H9 (cell line): ENCODE results near the gene TM4SF20. TPM values are rescaled to one million over a fixed set of nuclear protein-coding genes. Genes with fewer than 3 reads are reported as not detected.

Experiments
- DNase-seq: peaks from one replicate; pipeline ENCODE4 v3.0.0-alpha.2; 2017
- H2AFZ ChIP-seq: one replicate; pipeline ENCODE4 v1.6.1; 2013; ENCODE audit warnings: mild to moderate bottlenecking, low read length, control low read depth, moderate library complexity
- H2AK5ac ChIP-seq: 2 replicates; pipeline ENCODE4 v1.6.1; 2013; ENCODE audit warnings: low read length, control low read depth, mixed read lengths; ENCODE audit not compliant: insufficient read length
- H2BK120ac ChIP-seq: one replicate; pipeline ENCODE4 v1.6.1; 2013; ENCODE audit warnings: low read depth, mild to moderate bottlenecking, low read length, control low read depth, inconsistent platforms; ENCODE audit not compliant: poor library complexity, severe bottlenecking
- H2BK12ac ChIP-seq: 2 replicates; pipeline ENCODE4 v1.6.1; 2013; ENCODE audit warnings: low read length, control low read depth, mixed read lengths, low read depth; ENCODE audit not compliant: insufficient read length
- H2BK15ac ChIP-seq: 2 replicates; pipeline ENCODE4 v1.6.1; 2013; ENCODE audit warnings: low read depth, low read length, control low read depth
- H2BK20ac ChIP-seq: one replicate; pipeline ENCODE4 v1.6.1; 2013; ENCODE audit warnings: low read depth, mild to moderate bottlenecking, low read length, control low read depth, inconsistent platforms; ENCODE audit not compliant: poor library complexity, severe bottlenecking
- H2BK5ac ChIP-seq: 2 replicates; pipeline ENCODE4 v1.6.1; 2013; ENCODE audit warnings: low read length, control low read depth, mixed read lengths; ENCODE audit not compliant: insufficient read length
- H3K14ac ChIP-seq: 2 replicates; pipeline ENCODE4 v1.6.1; 2013; ENCODE audit warnings: low read length, control low read depth; ENCODE audit not compliant: insufficient read depth
- H3K18ac ChIP-seq: 2 replicates; pipeline ENCODE4 v1.6.1; 2013; ENCODE audit warnings: low read depth, mild to moderate bottlenecking, mixed read lengths, low read length, control low read depth; ENCODE audit not compliant: insufficient read length
- H3K23ac ChIP-seq: 2 replicates; pipeline ENCODE4 v1.6.1; 2013; ENCODE audit warnings: low read length, control low read depth, mixed read lengths, low read depth; ENCODE audit not compliant: insufficient read length
- H3K23me2 ChIP-seq: 2 replicates; pipeline ENCODE4 v1.6.1; 2013; ENCODE audit warnings: low read depth, mild to moderate bottlenecking, mixed read lengths, low read length, control low read depth; ENCODE audit not compliant: insufficient read length, poor library complexity, severe bottlenecking
- H3K27ac ChIP-seq: 2 replicates; pipeline ENCODE4 v1.5.1; 2013; ENCODE audit warnings: low read length, control low read depth, mixed read lengths, low read depth; ENCODE audit not compliant: insufficient read length
- H3K27me3 ChIP-seq: 2 replicates; pipeline ENCODE4 v1.6.1; 2013; ENCODE audit warnings: low read length, control low read depth, inconsistent platforms; ENCODE audit not compliant: insufficient read depth
- H3K4ac ChIP-seq: 2 replicates; pipeline ENCODE4 v1.6.1; 2013; ENCODE audit warnings: low read depth, mild to moderate bottlenecking, control low read depth, inconsistent platforms, low read length, moderate library complexity
- H3K4me1 ChIP-seq: 2 replicates; pipeline ENCODE4 v1.6.1; 2013; ENCODE audit warnings: low read length, control low read depth, inconsistent platforms; ENCODE audit not compliant: insufficient read depth
- H3K4me2 ChIP-seq: 2 replicates; pipeline ENCODE4 v1.6.1; 2013; ENCODE audit warnings: low read length, control low read depth, mixed read lengths; ENCODE audit not compliant: insufficient read length, insufficient read depth
- H3K56ac ChIP-seq: 2 replicates; pipeline ENCODE4 v1.6.1; 2013; ENCODE audit warnings: low read depth, mild to moderate bottlenecking, mixed read lengths, low read length, control low read depth; ENCODE audit not compliant: insufficient read length
- H3K79me1 ChIP-seq: 2 replicates; pipeline ENCODE4 v1.6.1; 2013; ENCODE audit warnings: low read depth, mild to moderate bottlenecking, moderate library complexity, low read length, control low read depth, inconsistent platforms; ENCODE audit not compliant: insufficient read depth, poor library complexity, severe bottlenecking
- H3K79me2 ChIP-seq: 2 replicates; pipeline ENCODE4 v1.6.1; 2013; ENCODE audit warnings: low read length, control low read depth, inconsistent platforms; ENCODE audit not compliant: insufficient read depth
- H3K9ac ChIP-seq: 2 replicates; pipeline ENCODE4 v1.6.1; 2013; ENCODE audit warnings: low read length, control low read depth, mixed read lengths; ENCODE audit not compliant: insufficient read length; ENCODE audit errors: extremely low read depth
- H3K9me3 ChIP-seq: one replicate; pipeline ENCODE4 v1.6.1; 2013; ENCODE audit warnings: low read depth, low read length, inconsistent platforms; ENCODE audit not compliant: control insufficient read depth
- H3T11ph ChIP-seq: one replicate; pipeline ENCODE4 v1.6.1; 2013; ENCODE audit warnings: mild to moderate bottlenecking, low read length, control low read depth, inconsistent platforms
- H4K20me1 ChIP-seq: one replicate; pipeline ENCODE4 v1.6.1; 2013; ENCODE audit not compliant: control insufficient read depth, insufficient read length, insufficient read depth
- H4K5ac ChIP-seq: 2 replicates; pipeline ENCODE4 v1.6.1; 2013; ENCODE audit warnings: low read depth, mild to moderate bottlenecking, mixed read lengths, low read length, control low read depth; ENCODE audit not compliant: insufficient read length
- H4K8ac ChIP-seq: replicated peaks from 2 replicates; pipeline ENCODE4 v1.6.1; 2013; ENCODE audit warnings: low read length, control low read depth, mixed read lengths, low read depth; ENCODE audit not compliant: insufficient read length
- H4K91ac ChIP-seq: 2 replicates; pipeline ENCODE4 v1.6.1; 2013; ENCODE audit warnings: low read depth, mild to moderate bottlenecking, moderate library complexity, mixed read lengths, low read length, control low read depth; ENCODE audit not compliant: insufficient read length
- H3K27ac Mint-ChIP-seq, 3 experiments: 2 replicates in 2 of 3; 3 replicates in 1 of 3; pipeline ENCODE4 v1.8.0; 2020 to 2021; ENCODE audit warnings: mixed read lengths in 3 of 3, mild to moderate bottlenecking in 1 of 3, moderate library complexity in 1 of 3
- H3K27me3 Mint-ChIP-seq: 2 replicates; pipeline ENCODE4 v1.8.0; 2021; ENCODE audit warnings: low read depth, mild to moderate bottlenecking, moderate library complexity, mixed read lengths
- H3K36me3 Mint-ChIP-seq, 3 experiments: 2 replicates in 2 of 3; 3 replicates in 1 of 3; pipeline ENCODE4 v1.8.0; 2020 to 2021; ENCODE audit warnings: low read depth in 3 of 3, mixed read lengths in 3 of 3; ENCODE audit not compliant: insufficient read depth in 1 of 3
- H3K4me1 Mint-ChIP-seq, 2 experiments: 2 replicates each; pipeline ENCODE4 v1.8.0; 2020; ENCODE audit warnings: mixed read lengths in 2 of 2
- H3K4me3 Mint-ChIP-seq, 2 experiments: 2 replicates in 1 of 2; 3 replicates in 1 of 2; pipeline ENCODE4 v1.8.0; 2020 to 2021; ENCODE audit warnings: mild to moderate bottlenecking in 2 of 2, mixed read lengths in 2 of 2, moderate library complexity in 1 of 2
- H3K9me3 Mint-ChIP-seq, 2 experiments: 2 replicates in 1 of 2; 3 replicates in 1 of 2; pipeline ENCODE4 v1.8.0; 2020; ENCODE audit warnings: mild to moderate bottlenecking in 2 of 2, mixed read lengths in 2 of 2, moderate library complexity in 1 of 2
- CTCF ChIP-seq: fragments of 200-600 bp; sonication (generic); conservative IDR thresholded peaks from 3 replicates; pipeline ENCODE4 v1.8.0; 2021; ENCODE audit warnings: antibody characterized with exemption, mild to moderate bottlenecking
- WGBS: extraction: QIAGEN DNeasy Blood & Tissue Kit; methylation state at CpG from one replicate; pipeline ENCODE4 v1.1.7; 2013; ENCODE audit warnings: missing lambda C conversion rate, low lambda C conversion rate, mixed read lengths; ENCODE audit not compliant: insufficient read length; ENCODE audit errors: extremely low coverage; 5-methylcytosine and 5-hydroxymethylcytosine counted together
- total RNA-seq: library from RNA; stranded (reverse); gene quantifications from 2 replicates; pipeline ENCODE4 v1.2.1, GENCODE V29; 2021

TM4SF20 gene
- total RNA-seq, 1 experiment from 2014 or later: not detected

- no peak overlapping the region for H2BK12ac ChIP-seq
- no peaks in the 10 kb centered on the region for H3K79me1 ChIP-seq
- H2BK20ac ChIP-seq: no peak overlapping the region
- H3K27me3 ChIP-seq: no peaks in the 10 kb centered on the region
- no peak overlapping the region for H4K5ac ChIP-seq
- H4K8ac ChIP-seq: no peak overlapping the region
- no peaks in the 10 kb centered on the region; the same call in 1 of the 2 replicates for H3K4me1 ChIP-seq
- Mint-ChIP-seq H3K4me1 (peaks cover 10 to 12% of the 10 kb centered on the region in 2 experiments), H3K4me3 (no peak overlapping the region), H3K27me3 (no peaks in the 10 kb centered on the region), H3K27ac (no peak overlapping the region), H3K9me3 (no peaks in the 10 kb centered on the region), H3K36me3 (no peaks in the 10 kb centered on the region)
- no peak for TF ChIP-seq CTCF
- H2BK15ac ChIP-seq: no peak overlapping the region
- no CpG with 5 or more reads among the region's 6 CpGs for WGBS
- H2AFZ ChIP-seq: no peak overlapping the region
- no peak overlapping the region for H3K4me2 ChIP-seq
- no peak overlapping the region for H3K4ac ChIP-seq
- H3K9me3 ChIP-seq: no peaks in the 10 kb centered on the region
- H2BK120ac ChIP-seq: no peak overlapping the region
- H3K14ac ChIP-seq: no peak overlapping the region
- no peaks in the 10 kb centered on the region for H3K79me2 ChIP-seq
- no peak overlapping the region for H3K9ac ChIP-seq
- no peak overlapping the region for H3T11ph ChIP-seq
- H4K20me1 ChIP-seq: no peaks in the 10 kb centered on the region
- H2BK5ac ChIP-seq: no peak overlapping the region
- H3K56ac ChIP-seq: no peak overlapping the region
- no peak for DNase-seq
- no peak overlapping the region for H2AK5ac ChIP-seq
- H3K23ac ChIP-seq: no peak overlapping the region
- no peak overlapping the region for H4K91ac ChIP-seq
- H3K18ac ChIP-seq: no peak overlapping the region
- no peaks in the 10 kb centered on the region for H3K23me2 ChIP-seq
- H3K27ac ChIP-seq: no peak overlapping the region
Measured at GRCh38 chr2:227374158-227374557, 4.9 kb downstream of the TM4SF20 start.
